ENCODE measurements around the gene EIF3K.

Gene EIF3K

GRCh38 chr19:38632476-38633213, 13.7 kb downstream of the EIF3K start:
- DNase-seq (ENCODE audit: extremely low spot score) = no peak
- TF ChIP-seq CTCF (IDR thresholded peaks at IDR 0.05; ENCODE audit: control extremely low read depth, extremely low read depth, low read depth, missing control alignments) = no peak
- CTCF ChIA-PET = interaction anchor here (2.2 to 6.8 kb wide), 5 partner anchors 13 to 230 kb away, joined by 19 to 91 read pairs (median 64); partner anchors contain the start of genes ACTN4, EIF3K, FAM98C and MAP4K1
- POLR2A ChIA-PET = interaction anchor here (0.6 kb wide), 1 partner anchor 216 kb away, joined by 7 read pairs; no protein-coding TSS in a partner anchor

- CTCF ChIA-PET = interaction anchor here (0.6 to 6.8 kb wide), 44 partner anchors 9 to 299 kb away, joined by 3 to 91 read pairs (median 4); partner anchors contain the start of genes ACTN4, CCER2, EIF3K and FAM98C
- peak; percentile 82 for DNase-seq (ENCODE audit: extremely low spot score)
- peak; percentile 83 for TF ChIP-seq CTCF (IDR thresholded peaks at IDR 0.05; ENCODE audit: control extremely low read depth, extremely low read depth, low read depth, missing control alignments)
- POLR2A ChIA-PET = interaction anchor here (0.6 to 1.0 kb wide), 2 partner anchors 9 to 159 kb away, joined by 3 read pairs; no protein-coding TSS in a partner anchor
Measured at GRCh38 chr19:38634757-38635482, 15.9 kb downstream of the EIF3K start.

GRCh38 chr19:38635483-38636399, 16.8 kb downstream of the EIF3K start:
- ChIA-PET POLR2A (interaction anchor here (0.6 kb wide), 1 partner anchor 158 kb away, joined by 3 read pairs; no protein-coding TSS in a partner anchor), CTCF (interaction anchor here (1.0 to 6.8 kb wide), 30 partner anchors 10 to 317 kb away, joined by 3 to 91 read pairs (median 5); partner anchors contain the start of genes ACTN4, CCER2, EIF3K and FAM98C)
- DNase-seq (ENCODE audit: extremely low spot score) = no peak
- TF ChIP-seq CTCF (IDR thresholded peaks at IDR 0.05; ENCODE audit: control extremely low read depth, extremely low read depth, low read depth, missing control alignments) = no peak

- CTCF ChIA-PET = interaction anchor here (0.8 to 6.8 kb wide), 6 partner anchors 9 to 155 kb away, joined by 3 to 91 read pairs (median 8); partner anchors contain the start of genes ACTN4, EIF3K and MAP4K1
- DNase-seq (ENCODE audit: extremely low spot score) = no peak
- no peak for TF ChIP-seq CTCF (IDR thresholded peaks at IDR 0.05; ENCODE audit: control extremely low read depth, extremely low read depth, low read depth, missing control alignments)
- POLR2A ChIA-PET = no interaction called here
Measured at GRCh38 chr19:38638461-38638860, 19.5 kb downstream of the EIF3K start.

GRCh38 chr19:38639679-38640078, 20.7 kb downstream of the EIF3K start:
- DNase-seq (ENCODE audit: extremely low spot score) = no peak
- no peak for TF ChIP-seq CTCF (IDR thresholded peaks at IDR 0.05; ENCODE audit: control extremely low read depth, extremely low read depth, low read depth, missing control alignments)
- CTCF ChIA-PET = interaction anchor here (1.0 to 3.3 kb wide), 4 partner anchors 12 to 237 kb away, joined by 3 to 12 read pairs (median 8); partner anchors contain the start of gene FAM98C
- POLR2A ChIA-PET = no interaction called here

All from GM10248 (cell line).